ENCODE data around the gene SLC35F6.
"Not testable (repeated sequence)": the region's sequence is repeated elsewhere in the genome, so short reads cannot be mapped to it uniquely, and the experiment has no call there.

Gene SLC35F6

DNA sequence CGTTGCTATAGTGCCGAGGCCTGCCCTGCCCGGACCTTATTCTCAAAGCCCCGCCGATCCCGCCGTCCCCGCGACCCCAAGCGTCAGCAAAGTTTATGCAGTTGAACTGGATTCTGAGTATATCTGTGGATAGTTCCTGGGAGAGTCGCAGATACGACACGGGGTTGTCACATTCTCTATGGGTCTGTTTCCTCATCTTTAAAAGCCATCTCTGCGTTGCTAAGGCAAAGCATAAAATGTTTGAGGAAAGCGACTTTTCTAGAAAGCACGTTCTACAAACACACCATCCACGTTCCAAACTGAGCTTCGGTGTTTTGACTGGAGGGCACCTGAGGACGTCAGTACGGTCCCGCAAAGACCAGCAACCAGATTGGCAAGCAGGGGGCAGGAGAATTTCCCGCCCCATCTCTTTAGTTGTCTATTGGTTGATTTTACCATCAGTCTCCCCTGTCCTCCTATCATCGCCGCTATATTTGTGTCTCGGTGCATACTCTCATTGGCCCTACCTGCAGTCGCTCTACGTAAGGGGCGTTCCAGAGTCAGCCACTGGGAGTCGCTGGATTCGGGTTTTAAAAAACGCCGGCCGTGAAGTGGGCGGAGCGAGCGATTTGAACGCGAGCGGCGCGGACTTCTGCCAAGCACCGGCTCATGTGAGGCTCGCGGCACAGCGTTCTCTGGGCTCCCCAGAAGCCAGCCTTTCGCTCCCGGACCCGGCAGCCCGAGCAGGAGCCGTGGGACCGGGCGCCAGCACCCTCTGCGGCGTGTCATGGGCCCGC lies 21.5 kb downstream of the SLC35F6 start, which contains the start of gene CENPA:
TSS of gene CENPA (plus strand) at position 626 of the 776 bp plus-strand sequence. CDS start at position 767, 141 bp downstream.
- peak; percentile 96 for DNase-seq (ENCODE audit: low read depth)

DNA sequence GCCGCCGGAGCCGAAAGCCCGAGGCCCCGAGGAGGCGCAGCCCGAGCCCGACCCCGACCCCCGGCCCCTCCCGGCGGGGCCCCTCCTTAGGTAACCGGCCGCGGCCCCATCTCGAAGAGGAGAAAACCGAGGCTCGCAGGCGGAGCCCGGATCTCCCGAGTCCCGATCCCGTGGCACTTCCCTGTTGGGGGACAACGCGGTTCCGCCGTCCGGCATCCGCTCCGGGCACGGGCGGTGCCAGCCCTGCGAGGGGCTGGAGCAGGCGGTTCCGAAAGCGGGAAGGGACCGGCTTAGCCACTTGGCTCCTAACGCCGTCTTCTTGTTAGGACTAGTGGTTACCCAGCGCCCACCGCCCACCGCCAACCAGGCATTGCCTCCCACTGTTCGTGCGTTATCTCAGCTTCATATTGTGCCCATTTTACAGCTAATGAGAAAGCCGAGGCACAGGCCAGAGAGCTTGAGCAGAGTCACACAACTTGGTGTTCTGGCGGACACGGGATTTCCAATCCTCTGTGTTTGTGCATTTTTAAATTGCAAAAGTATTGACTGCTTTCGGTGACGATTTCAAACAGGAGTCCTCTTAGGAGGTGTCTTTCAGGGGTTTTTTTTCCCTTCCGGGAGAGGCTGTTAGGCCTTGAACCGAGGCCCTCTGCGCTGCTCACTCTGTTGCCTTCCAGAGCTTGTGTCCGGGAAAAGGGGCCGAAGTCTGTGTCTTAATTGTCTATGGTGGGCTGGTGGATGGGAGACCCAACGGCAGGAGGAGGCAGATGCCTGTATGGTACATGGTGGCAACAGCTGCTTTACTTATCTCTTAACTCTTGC lies 22.3 kb downstream of the SLC35F6 start:
- no peak for DNase-seq (ENCODE audit: low read depth)

DNA sequence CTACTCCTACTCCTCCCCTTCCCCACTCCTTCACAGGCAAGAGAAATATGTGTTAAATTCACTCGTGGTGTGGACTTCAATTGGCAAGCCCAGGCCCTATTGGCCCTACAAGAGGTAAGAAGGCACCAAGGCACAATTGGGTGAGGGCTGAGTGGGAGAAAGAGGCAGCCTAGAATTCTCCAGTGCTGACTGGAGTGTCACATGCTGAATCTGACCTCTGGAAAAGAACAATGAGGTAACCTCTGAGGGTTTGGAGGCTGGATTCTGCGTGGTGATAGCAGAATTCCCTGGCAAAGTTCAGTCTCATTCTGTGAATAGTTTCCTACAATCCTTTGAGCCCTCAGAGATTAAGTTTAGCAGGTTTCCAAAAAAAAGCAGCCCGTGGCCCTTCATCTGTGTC lies 28.6 kb downstream of the SLC35F6 start:
- DNase-seq (ENCODE audit: low read depth): no peak

DNA sequence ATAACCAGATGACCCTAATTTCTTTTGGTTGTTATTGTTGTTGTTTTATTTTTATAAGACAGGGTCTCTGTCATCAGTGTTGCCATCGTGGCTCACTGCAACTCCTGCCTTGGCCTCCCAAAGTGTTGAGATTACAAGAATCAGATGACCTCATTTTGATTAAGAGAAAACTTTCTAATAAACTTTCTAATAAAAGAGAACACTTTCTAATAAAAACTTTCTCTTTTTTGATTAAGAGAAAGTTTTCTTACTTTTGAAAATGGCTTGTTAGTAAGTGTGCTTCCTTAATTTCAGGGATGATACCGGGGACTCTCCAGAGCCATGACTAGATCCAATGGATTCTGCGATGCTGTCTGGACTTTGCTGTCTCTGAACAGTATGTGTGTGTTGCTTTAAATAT lies 29.4 kb downstream of the SLC35F6 start:
- DNase-seq (ENCODE audit: low read depth): no peak

DNA sequence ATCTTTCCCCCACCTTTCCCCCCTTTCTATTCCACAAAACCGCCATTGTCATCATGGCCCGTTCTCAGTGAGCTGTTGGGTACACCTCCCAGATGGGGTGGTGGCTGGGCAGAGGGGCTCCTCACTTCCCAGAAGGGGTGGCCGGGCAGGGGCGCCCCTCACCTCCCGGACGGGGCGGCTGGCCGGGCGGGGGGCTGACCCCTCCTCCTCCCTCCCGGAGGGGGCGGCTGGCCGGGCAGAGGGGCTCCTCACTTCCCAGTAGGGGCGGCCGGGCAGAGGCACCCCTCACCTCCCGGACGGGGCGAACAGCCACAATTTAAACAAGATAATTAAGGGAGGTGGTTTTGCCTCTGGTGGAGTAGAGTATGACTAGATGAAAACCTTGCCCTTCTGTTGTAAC lies 31.1 kb downstream of the SLC35F6 start:
- DNase-seq (ENCODE audit: low read depth): not testable (repeated sequence)

DNA sequence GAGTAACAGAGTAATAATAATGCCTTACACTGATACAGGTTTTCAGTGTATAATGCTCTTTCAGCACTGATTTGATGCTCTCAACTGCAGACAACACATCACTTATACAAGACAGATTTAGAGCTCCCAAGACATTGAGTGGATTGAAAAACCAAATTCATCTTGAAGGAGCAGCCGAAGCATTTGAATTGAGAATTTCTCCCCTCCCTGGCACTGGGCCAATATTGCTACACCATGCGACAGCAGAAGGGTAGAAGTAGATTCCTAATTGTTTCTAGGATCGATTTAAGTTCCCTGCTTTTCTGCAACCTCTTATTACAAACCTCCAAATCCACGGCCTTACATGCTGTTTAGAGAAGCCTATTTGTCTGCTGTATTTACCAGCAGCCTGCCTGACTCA lies 37.2 kb downstream of the SLC35F6 start:
- no peak for DNase-seq (ENCODE audit: low read depth)

DNA sequence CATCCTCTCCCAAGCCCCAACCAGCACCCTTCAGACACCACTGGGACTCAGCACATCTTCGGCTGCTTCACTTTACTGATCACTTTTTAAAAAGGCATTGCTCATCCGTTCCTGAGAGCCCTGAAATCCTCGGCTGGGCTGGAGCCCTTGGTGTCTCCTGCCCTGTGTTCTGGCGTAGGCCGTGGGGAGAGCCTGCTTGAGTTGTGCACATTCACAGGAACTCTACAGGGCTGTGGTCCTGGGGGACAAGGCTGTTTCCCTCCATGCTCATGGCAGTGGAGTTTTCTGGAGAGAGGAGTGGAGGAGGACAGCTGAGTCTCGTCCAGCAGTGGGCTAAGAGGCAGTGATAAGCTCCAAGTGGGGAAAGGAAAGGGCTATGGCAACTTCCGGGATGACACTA lies 37.7 kb downstream of the SLC35F6 start:
- no peak for DNase-seq (ENCODE audit: low read depth)

DNA sequence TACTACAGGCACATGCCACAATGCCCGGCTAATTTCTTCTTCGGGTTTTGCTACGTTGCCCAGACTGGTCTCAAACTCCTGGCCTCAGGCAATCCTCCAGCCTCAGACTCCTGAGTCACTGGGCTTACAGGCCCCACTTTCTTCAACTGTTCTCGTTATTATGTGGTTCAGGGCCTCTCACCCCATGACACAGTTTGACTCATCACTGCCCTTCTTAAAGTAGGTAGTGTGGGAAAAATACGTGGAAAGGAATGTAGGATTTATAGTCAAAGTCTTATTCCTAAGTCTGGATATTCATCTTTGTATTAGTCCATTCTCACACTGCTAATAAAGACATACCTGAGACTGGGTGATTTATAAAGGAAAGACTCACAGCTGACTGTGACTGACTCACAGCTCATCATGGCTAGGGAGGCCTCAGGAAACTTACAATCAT lies 41.2 kb downstream of the SLC35F6 start:
- no peak for DNase-seq (ENCODE audit: low read depth)

DNA sequence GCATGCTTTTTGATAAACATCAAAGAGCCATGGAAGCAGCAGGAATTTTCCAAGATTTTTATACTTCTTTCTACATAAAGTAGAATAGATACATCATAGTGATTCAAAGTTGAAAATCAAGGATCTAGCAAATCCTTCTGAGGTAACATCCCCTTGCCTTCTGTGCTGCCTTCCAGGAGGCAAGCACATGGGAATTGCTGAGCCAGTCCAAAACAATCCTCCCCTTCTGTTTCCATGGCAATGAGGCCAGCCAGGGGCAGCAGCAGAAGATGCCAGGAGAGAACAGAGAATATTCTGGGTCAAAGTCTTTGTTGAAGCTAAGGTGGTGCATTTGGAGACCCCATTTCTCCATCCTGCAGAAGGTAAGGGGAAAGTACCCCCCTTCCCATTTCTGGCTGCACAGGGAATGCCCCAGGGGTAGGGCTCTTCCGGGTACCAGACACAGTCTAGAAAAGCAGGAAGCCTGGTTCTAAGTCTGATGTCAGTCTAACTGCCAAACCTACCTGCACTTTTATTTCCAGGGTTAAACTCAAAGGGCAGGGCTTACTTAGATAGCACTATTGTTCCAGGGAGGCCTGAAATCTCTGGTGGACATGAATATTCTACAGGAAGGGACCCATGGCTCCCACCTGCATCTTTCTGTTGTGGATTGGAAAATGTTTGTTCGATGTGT lies 43.8 kb downstream of the SLC35F6 start:
- DNase-seq (ENCODE audit: low read depth): no peak

DNA sequence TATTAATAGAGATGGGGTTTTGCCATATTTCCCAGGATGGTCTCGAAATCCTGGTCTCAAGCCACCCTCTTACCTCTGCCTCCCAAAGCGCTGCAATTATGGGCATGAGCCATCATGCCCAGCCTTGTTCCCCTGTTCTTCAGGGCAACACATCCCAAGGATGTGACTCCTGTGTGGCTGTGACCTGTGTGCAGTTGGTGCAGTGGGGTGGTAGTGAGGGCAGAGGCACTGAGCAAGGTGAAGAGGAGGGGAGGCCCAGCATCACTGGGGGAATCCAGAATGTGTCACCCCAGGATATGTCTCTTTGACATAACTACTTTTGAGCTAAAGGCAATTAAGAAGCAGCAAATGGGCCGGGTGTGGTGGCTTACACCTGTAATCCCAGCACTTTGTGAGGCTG lies 45.1 kb downstream of the SLC35F6 start:
- DNase-seq (ENCODE audit: low read depth): no peak

DNA sequence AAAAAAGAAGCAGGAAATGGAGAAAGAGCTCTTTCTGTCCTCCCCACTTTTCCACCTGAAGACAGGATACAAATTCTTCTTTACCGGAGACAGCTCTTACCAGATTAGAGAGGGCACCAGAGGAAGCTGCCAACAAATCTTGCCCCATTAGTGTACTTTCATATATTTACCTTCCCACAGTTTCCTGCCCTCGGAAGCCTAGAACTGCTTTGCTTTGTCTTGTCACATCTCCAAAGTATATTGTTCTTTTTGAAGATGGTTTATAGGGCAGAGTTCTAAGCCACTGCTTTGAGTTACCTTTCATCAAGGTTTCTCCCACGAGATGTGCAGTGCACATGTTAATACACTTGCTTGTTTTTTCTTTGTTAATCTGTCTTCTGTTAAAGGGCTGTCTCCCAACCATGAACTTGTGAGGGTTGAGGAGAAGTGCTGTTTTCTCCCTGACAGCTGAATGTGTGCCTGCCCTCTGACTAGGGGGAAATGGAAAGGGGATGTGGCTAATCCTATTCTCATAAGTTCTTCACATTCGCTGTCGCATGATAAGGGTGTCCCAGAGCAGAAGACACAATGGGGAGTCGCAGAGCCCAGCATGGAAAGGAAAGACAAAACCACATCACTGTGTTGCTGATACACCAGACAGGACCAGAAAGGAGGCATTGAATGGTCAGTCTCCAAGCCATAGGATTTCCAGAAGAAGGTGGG lies 45.9 kb downstream of the SLC35F6 start:
- no peak for DNase-seq (ENCODE audit: low read depth)

DNA sequence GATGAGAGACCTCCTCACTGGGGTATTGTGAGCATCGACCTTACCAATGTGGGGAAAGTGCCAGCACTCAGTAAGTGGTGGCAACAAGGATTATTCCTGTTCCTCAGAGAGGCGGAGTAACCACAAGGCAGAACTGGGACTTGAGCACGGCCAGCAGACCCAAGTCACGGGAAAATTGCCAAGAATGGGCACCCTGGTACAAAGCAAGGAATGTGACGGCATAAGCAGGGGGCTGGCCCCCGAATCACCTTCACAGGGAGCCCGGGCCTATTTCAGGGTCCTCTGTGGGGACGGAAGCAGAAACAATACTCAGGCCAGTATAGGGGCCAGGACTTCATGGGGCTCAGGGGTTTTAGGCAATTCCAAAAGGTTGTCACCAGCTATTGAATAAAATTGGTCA lies 47.2 kb downstream of the SLC35F6 start:
- no peak for DNase-seq (ENCODE audit: low read depth)

DNA sequence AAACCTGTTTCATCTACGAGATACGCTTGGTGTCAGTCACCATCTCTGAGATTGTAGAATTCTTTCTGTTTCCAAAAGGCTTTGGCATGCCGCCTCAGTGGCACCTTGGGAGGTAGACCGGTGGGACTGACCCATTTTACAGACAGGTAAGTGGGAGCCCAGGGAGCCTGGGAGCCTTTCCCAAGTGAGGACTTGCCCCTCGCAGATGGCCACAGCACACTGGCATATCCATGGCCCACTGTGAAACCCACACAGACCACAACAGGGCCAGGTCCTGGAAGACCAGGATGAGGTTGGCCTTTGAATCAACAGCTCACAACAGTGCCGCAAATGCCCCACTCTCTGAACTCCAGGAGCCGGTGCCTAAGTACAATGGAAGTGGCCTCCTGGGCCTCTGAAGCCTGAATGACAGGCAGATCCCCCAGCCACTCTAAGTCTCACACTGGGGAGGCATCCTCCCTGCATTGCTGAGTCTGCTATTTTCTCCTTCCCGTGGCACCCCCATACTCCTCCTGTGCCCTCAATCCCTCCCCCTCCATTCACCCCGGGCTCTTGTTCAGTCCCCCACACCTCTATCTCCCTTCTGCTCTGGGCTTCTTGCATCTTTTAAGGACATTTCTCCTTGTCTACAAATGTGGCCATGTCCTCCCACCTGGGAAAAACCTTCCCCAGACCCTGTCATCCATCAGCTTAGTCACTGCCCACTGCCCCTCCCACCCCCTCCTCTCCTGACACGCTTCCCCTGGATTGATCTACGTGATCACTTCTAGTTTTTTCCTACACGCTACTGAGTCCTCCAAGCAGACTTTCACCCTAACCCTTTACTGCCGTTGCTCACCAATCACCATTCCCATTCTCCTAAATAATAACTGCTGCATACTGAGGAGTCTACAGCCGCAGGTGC lies 48.0 kb downstream of the SLC35F6 start:
- no peak for DNase-seq (ENCODE audit: low read depth)

DNA sequence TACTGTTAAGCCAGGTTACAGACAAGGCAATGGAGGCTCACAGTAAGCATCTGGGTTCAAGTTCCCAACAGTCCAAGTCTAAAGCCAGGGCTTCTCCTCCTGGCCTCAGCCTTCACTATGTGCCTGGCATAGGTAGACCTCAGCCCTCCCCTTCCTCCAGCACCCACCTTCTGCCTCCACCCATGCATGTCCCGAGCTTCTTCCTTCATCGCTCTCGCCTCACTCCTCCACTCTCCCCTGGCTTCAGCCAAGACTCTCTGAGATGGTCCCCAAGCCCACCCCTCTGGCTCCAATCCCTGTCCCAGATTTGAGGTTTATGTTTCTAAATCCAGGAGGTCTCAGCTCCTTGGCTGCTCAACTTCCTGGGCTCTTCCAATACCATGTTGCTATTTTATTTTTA lies 48.6 kb downstream of the SLC35F6 start:
- DNase-seq (ENCODE audit: low read depth): no peak

DNA sequence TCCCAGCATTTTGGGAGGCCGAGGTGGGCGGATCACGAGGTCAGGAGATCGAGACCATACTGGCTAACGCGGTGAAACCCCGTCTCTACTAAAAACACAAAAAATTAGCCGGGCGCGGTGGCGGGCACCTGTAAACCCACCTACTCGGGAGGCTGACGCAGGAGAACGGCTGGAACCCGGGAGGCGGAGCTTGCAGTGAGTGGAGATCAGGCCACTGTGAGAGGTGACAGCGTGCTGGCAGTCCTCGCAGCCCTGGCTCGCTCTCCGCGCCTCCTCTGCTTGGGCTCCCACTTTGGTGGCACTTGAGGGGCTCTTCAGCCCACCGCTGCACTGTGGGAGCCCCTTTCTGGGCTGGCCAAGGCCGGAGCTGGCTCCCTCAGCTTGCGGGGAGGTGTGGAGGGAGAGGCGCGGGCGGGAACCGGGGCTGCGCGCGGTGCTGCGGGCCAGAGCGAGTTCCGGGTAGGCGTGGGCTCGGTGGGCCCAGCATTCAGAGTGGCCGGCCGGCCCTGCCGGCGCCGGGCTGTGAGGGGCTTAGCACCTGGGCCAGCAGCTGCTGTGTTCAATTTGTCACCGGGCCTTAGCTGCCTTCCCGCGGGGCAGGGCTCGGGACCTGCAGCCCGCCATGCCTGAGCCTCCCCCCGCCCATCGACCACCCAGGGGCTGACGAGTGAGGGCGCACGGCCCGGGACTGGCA lies 50.1 kb downstream of the SLC35F6 start:
- not testable (repeated sequence) for DNase-seq (ENCODE audit: low read depth)

DNA sequence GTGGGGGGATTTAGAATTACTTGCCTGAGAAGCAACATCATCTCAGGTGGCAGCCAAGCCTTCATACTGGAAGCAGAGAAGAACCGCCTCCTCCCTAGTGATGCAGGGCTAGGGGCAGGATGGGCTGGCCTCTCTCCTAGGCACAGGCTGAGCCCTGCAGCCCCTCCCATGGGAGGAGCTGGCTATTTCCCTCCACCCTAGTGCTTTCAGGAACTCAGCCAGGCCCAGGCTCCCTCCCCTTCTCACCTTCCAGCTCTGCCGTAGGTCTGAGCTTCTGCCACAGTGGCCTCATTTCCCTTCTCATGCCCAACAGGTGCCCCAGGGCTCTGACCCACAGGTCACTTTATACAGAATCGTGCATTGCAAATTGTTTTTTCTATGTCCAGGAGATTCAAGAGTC lies 52.8 kb downstream of the SLC35F6 start:
- DNase-seq (ENCODE audit: low read depth): no peak

DNA sequence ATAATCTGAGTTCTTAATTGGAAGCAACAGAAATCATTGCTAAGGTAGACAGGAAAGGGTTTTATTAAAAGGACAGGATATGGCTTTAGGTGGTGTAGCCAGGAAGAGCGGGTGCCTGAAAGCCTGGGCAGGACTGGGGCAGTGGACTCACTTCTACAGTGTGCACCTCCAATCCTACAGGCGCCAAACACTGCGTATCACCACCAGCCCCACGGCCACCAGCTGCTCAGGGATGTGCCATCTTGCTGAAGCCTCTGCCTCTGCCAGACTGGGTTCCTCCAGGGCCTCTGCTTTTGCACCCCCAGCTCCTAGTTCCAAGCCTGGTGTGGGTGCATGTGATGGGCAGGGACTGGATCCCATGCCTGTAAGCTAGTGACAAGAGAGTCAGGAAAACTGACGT lies 54.2 kb downstream of the SLC35F6 start:
- no peak for DNase-seq (ENCODE audit: low read depth)

DNA sequence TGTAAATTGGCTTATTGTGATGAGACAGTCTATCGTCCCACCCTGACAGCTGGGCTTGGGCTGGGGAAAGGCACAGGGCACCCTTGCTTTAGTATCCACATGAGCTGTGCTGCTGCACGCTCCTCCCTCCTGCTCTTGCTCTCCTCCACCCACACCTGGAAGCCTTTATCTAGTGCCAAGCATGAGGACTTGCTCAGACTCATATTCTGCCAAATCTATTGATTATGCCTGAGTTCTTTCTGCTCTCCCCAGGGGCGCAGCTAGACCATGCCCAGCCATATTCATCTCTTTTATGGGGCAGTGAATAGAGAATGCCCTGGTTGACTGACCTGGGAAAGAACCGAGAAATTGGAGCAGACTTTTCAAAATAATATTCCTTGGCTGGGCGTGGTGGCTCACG lies 54.9 kb downstream of the SLC35F6 start:
- DNase-seq (ENCODE audit: low read depth): no peak

DNA sequence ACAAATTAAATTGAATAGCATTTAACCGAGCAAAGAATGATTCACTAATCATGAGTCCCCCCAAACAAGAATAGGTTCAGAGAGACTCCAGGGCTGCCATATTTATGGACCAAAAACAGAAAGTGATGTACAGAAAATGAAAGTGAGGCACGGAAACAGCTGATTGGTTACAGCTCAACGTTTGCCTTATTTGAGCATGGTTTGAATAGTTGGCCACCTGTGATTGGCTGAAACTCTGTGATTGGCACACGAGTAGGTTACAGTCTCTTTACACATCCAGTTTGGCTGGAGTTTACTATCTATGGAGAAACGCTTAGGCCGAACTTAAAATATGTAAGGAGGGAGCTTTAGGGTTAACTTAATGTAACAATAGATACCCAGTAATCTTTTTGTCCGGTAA lies 56.8 kb downstream of the SLC35F6 start:
- no peak for DNase-seq (ENCODE audit: low read depth)

DNA sequence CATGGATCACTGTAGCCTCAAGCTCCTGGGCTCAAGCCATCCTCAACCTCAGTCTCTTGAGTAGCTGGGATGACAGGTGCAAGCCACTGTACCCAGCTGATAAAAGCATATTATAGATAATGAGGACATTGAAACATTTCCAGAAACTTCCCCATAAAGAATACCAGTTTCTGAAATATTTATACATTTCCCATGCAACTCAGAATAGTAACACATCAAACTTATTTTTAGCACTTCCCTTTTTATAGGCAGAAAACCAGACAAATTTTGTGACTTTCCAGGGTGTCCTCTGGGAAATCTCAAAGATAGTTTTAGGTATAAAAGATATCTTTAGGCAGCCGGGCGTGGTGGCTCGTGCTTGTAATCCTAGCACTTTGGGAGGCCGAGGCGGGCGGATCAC lies 58.8 kb downstream of the SLC35F6 start:
- DNase-seq (ENCODE audit: low read depth): no peak
